Adrenal gland (tissue), 12 donors: ENCODE measurements around the gene TMEM253. TPM values are rescaled to one million over a fixed set of nuclear protein-coding genes. Genes with fewer than 3 reads are reported as not detected.

Experiments
- DNase-seq, 7 donors: peaks; one replicate each; pipeline ENCODE4 v3.0.0-alpha.2; 2019 to 2020
- H3K27ac ChIP-seq, 5 donors: fragments of 200-600 bp; sonication (generic) in 4 of 5; 1 replicate in 3 of 5; 2 replicates in 2 of 5; pipeline versions ENCODE4 v1.5.1 to v1.8.0; 2016 to 2020; ENCODE audit warnings: mild to moderate bottlenecking in 1 of 5
- H3K27me3 ChIP-seq: fragments of 200-600 bp; 2 replicates; pipeline ENCODE4 v1.8.0; 2021
- H3K36me3 ChIP-seq, 2 donors: fragments of 200-600 bp; replicated peaks in 1 of 2; 1 replicate in 1 of 2; 2 replicates in 1 of 2; pipeline versions ENCODE4 v1.5.1 to v1.8.0; 2018 to 2022
- H3K4me1 ChIP-seq, 2 donors: fragments of 200-600 bp; replicated peaks in 1 of 2; 1 replicate in 1 of 2; 2 replicates in 1 of 2; pipeline versions ENCODE4 v1.5.1 to v1.8.0; 2018 to 2021
- H3K4me3 ChIP-seq, 4 donors: fragments of 200-600 bp; sonication (generic) in 3 of 4; one replicate each; pipeline ENCODE4 v1.5.1; 2016 to 2018
- H3K9me3 ChIP-seq, 3 donors: fragments of 200-600 bp; sonication (generic) in 1 of 3; replicated peaks in 1 of 3; 1 replicate in 2 of 3; 2 replicates in 1 of 3; pipeline versions ENCODE4 v1.5.1 to v1.8.0; 2016 to 2021
- POLR2A ChIP-seq, 2 donors: fragments of 450-650 bp; IDR thresholded peaks; one replicate each; pipeline ENCODE4 v1.6.1; 2017; ENCODE audit warnings: antibody characterized with exemption in 2 of 2, mild to moderate bottlenecking in 2 of 2, moderate library complexity in 1 of 2
- WGBS, 4 donors: extraction: QIAGEN DNeasy Blood & Tissue Kit in 2 of 4; methylation state at CpG; one replicate each; pipeline versions ENCODE4 v1.1.5 to v1.1.7; 2013 to 2017; 5-methylcytosine and 5-hydroxymethylcytosine counted together
- intact Hi-C, 2 donors: fragments of 100-400 bp; cut with DNase I; formaldehyde crosslinking; loops; one replicate each; pipeline versions ENCODE4 v1.14.1 to v1.15.0; 2022 to 2023
- polyA plus RNA-seq, 3 donors: library from polyadenylated mRNA; stranded (reverse); fragments of 200-250 nt in 2 of 3; fragments of 350-450 nt in 1 of 3; fragmentation: Illumina TruSeq in 1 of 3; extraction: RNeasy Lipid Tissue Mini Kit (QIAGEN cat#74804) in 1 of 3; gene quantifications; one replicate each; pipeline ENCODE4 v1.2.3, GENCODE V29; 2013 to 2014
- total RNA-seq, 9 donors: library from RNA; depleted of rRNA in 4 of 9; stranded (reverse); fragments of >200 nt in 4 of 9; fragments of 120-200 nt in 1 of 9; fragmentation: NEBNext Ultra II Directional in 1 of 9; extraction: Animal tissue kit (Norgen Biotek cat#: 25700) in 1 of 9; gene quantifications; one replicate each; pipeline versions ENCODE4 v1.1.0 to v1.2.4, GENCODE V29; 2013 to 2023
- TF ChIP-seq, protein P1 (sequence below), 6 experiments: fragments of 450-650 bp in 4 of 6; fragments of 200-600 bp in 2 of 6; sonication (generic) in 1 of 6; IDR thresholded peaks; 1 replicate in 5 of 6; 2 replicates in 1 of 6; pipeline versions ENCODE4 v1.5.1 to v1.8.0; 2016 to 2021; ENCODE audit warnings: antibody characterized with exemption in 6 of 6, mild to moderate bottlenecking in 2 of 6, moderate library complexity in 1 of 6
- donor health status: healthy with polysubstance abuse.
- donor health status: Bipolar disorder and iron deficiency.
- donor health status: DM: yes; HTN: yes; CAD: no.
- donor health status: DM: no; HTN: no; CAD: no.
- donor health status: DM: no; HTN: no; CAD: no.
- donor health status: DM: yes; HTN: yes; CAD: no.

TMEM253 gene
- total and polyA plus RNA-seq, 12 donors = 0.55 to 8.8 (median 2.3) TPM; not detected in 1

DNA sequence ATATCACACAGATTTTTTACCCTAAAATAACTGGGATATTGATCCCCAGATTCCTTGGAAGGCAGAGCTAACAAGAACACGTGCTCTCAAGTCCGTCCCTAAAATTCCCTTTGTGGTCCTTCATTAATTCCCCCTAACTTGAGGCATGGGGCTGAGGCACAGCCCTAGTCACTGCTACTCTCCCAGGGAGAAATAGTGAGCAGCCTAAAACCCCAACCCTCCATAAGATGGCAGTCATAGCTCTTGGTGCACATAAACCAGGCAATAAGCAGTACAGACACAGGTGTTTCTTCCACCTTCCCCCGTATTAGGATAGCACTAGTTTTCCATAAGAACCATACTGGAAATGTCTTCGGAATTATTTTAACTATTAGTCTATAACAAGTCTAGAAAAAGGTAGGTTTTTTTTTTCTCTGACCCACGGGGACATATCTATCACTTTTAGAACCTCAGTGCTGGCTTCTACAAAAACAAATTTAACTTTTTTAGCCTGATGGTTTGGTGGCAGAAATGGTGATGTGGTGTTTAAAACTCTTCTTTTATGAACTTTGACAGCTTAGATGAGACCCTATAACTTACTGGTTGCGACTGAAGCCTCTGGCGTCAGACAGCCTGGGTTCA lies 33.9 kb upstream of the TMEM253 start:
- intact Hi-C loops = no loop called here
- Histone ChIP-seq H3K36me3 (no peaks in the 10 kb centered on the region), H3K4me3 (no peak overlapping the region), H3K9me3 (no peaks in the 10 kb centered on the region), H3K27me3 (no peaks in the 10 kb centered on the region), H3K27ac (no peak overlapping the region), H3K4me1 (peaks cover 24 to 28% of the 10 kb centered on the region in 2 donors)
- no peak for DNase-seq
- WGBS, 4 donors = 80 to 81% (median 80%) methylated on average over 7 of the region's 7 CpGs
- TF ChIP-seq POLR2A (IDR thresholded peaks at IDR 0.05) = no peak
- TF ChIP-seq, protein P1, sequence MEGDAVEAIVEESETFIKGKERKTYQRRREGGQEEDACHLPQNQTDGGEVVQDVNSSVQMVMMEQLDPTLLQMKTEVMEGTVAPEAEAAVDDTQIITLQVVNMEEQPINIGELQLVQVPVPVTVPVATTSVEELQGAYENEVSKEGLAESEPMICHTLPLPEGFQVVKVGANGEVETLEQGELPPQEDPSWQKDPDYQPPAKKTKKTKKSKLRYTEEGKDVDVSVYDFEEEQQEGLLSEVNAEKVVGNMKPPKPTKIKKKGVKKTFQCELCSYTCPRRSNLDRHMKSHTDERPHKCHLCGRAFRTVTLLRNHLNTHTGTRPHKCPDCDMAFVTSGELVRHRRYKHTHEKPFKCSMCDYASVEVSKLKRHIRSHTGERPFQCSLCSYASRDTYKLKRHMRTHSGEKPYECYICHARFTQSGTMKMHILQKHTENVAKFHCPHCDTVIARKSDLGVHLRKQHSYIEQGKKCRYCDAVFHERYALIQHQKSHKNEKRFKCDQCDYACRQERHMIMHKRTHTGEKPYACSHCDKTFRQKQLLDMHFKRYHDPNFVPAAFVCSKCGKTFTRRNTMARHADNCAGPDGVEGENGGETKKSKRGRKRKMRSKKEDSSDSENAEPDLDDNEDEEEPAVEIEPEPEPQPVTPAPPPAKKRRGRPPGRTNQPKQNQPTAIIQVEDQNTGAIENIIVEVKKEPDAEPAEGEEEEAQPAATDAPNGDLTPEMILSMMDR (IDR thresholded peaks at IDR 0.05) = no peak

- peaks cover 0 to 9% of the 10 kb centered on the region in 2 donors for H3K36me3 ChIP-seq
- peaks cover 25 to 31% of the 10 kb centered on the region in 2 donors for H3K4me1 ChIP-seq
- no peaks in the 10 kb centered on the region for H3K27me3 ChIP-seq
- H3K27ac ChIP-seq = peak overlapping the region in 3 of 5 donors; percentile 85 to 93 (median 90)
- peak overlapping the region in 1 of 4 donors; percentile 88 for H3K4me3 ChIP-seq
- DNase-seq = peak in 4 of 7 donors; percentile 20 to 73 (median 46)
- WGBS, 4 donors = 41 to 62% (median 47%) methylated on average over 38 to 45 of the region's 45 CpGs
- intact Hi-C loops = loop anchor here in 1 of 2 donors (2.0 kb wide), 1 partner anchor 22 kb away; no protein-coding TSS in a partner anchor
- H3K9me3 ChIP-seq = no peaks in the 10 kb centered on the region
- TF ChIP-seq POLR2A (IDR thresholded peaks at IDR 0.05) = no peak
- TF ChIP-seq, protein P1 (IDR thresholded peaks at IDR 0.05) = peak; percentile 17 to 66 (median 54)
Observed at GRCh38 chr14:21068521-21069387, 32.1 kb upstream of the TMEM253 start.

DNA sequence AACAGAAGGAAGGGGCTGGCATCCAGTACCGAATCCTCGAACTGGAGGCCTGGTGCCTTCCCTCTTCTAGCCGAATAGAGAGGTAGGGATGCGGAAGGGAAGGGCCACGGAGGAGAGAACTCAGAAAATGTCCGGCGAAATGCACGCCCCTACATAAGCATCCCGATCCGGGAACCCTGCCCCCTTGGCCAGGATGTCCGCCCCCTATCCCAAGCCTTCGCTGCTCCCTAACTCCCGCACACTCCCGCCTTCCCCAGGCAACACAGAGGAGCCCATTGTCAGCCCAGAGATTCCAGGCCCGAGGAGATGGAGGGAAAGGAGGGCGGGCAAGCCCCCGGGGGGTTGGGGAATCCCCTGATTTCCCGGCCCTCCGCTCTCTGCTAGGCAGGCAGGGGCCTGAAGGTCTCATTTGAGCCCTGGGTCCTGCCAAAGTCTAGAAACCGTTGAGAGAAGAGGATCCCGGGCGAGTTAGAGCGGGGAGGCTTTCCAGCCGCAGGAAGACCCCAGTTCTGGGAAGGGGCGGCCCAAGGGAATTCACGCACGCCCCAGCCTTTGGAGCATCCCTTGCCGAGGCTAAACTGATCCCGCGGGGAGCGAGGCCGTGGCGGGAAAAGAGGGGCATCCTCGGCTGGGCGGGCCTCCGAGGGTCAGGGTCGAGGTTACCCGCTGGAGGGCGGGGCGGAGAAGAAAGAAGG lies 31.3 kb upstream of the TMEM253 start:
- H3K27ac ChIP-seq = peak overlapping the region in 4 of 5 donors; percentile 19 to 93 (median 88)
- H3K4me3 ChIP-seq = peak overlapping the region in 2 of 4 donors; percentile 67 to 88
- H3K9me3 ChIP-seq = no peaks in the 10 kb centered on the region
- peaks cover 25 to 29% of the 10 kb centered on the region in 2 donors for H3K4me1 ChIP-seq
- peak in 2 of 7 donors; percentile 35 to 36 for DNase-seq
- 10 to 20% (median 16%) methylated on average over 21 to 40 of the region's 40 CpGs for WGBS, 4 donors
- peaks cover 0 to 17% of the 10 kb centered on the region in 2 donors for H3K36me3 ChIP-seq
- TF ChIP-seq, protein P1 (IDR thresholded peaks at IDR 0.05) = no peak
- TF ChIP-seq POLR2A (IDR thresholded peaks at IDR 0.05) = no peak
- intact Hi-C loops = loop anchor here in 1 of 2 donors (2.0 kb wide), 1 partner anchor 23 kb away; no protein-coding TSS in a partner anchor
- H3K27me3 ChIP-seq = no peaks in the 10 kb centered on the region
